ENCODE measurements around the gene LRRC25.

DNA sequence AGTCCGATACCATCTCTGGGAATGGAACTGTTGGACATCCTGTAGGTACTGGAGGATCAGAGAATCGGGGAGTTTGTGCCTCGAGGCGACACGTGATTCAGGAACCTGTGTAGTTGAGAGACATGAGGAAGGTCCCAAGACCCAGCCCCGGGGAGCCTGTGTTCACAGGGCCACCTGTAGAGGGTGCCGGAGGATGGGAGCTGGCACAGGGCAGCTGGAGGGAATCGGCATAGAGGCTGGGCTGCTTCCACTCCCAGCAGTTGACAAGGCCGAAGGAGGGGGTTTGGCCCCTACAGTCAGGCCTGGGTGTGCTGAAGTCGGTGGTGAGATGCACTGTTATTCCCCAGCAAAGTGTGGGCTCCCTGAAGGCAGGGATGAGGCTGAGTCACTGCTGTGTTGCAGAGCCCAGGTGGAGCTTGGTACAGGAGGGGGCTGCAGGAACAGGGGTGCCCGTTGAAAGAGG lies 43.0 kb upstream of the LRRC25 start:
- TF ChIP-seq, protein P1, sequence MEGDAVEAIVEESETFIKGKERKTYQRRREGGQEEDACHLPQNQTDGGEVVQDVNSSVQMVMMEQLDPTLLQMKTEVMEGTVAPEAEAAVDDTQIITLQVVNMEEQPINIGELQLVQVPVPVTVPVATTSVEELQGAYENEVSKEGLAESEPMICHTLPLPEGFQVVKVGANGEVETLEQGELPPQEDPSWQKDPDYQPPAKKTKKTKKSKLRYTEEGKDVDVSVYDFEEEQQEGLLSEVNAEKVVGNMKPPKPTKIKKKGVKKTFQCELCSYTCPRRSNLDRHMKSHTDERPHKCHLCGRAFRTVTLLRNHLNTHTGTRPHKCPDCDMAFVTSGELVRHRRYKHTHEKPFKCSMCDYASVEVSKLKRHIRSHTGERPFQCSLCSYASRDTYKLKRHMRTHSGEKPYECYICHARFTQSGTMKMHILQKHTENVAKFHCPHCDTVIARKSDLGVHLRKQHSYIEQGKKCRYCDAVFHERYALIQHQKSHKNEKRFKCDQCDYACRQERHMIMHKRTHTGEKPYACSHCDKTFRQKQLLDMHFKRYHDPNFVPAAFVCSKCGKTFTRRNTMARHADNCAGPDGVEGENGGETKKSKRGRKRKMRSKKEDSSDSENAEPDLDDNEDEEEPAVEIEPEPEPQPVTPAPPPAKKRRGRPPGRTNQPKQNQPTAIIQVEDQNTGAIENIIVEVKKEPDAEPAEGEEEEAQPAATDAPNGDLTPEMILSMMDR (conservative IDR thresholded peaks at IDR 0.05 in 1 of 2, IDR thresholded peaks at IDR 0.05 in 1 of 2; ENCODE audit: low read depth in 1 of 2, low read length in 2 of 2), result peak in 1 of 2 donors; percentile 23
- no peak for TF ChIP-seq EZH2 (IDR thresholded peaks at IDR 0.05; ENCODE audit: low read length, missing control alignments)
